K562 (cell line): Measurements from ENCODE around the gene PACSIN3. TPM values are rescaled to one million over a fixed set of nuclear protein-coding genes. Genes with fewer than 3 reads are reported as not detected.
A peak's percentile ranks its signal among the peaks of the same experiment; 100 is the strongest.

Experiments
- ATAC-seq: fragments of 200-7000 bp; cut with Tn5 transposase; 3 replicates; pipeline ENCODE4 v1.9.1; 2020; ENCODE audit warnings: moderate library complexity
- BruUV-seq: library from RNA; stranded (reverse); fragments of 400-500 nt; replicated peaks from 2 replicates; lab custom pipeline; 2021; lab: Mats Ljungman, UMichigan
- CTCF ChIA-PET: fragments of 300-600 bp; formaldehyde crosslinking; extraction: SDS; loops from one replicate; lab custom pipeline; 2021; ENCODE audit warnings: low intra/inter-chr PET ratio; lab: Yijun Ruan, JAX
- POLR2A ChIA-PET: fragments of 300-600, 350-650 bp; sonication (Branson Sonifier 250); formaldehyde crosslinking; extraction: SDS; loops from one replicate; lab custom pipeline; 2021; ENCODE audit warnings: antibody characterized with exemption, inconsistent platforms; lab: Yijun Ruan, JAX
- DNase-seq, 4 experiments: peaks; one replicate each; pipeline versions ENCODE4 v3.0.0 to v3.0.0-alpha.2; 2011 to 2018; ENCODE audit warnings: low spot score in 3 of 4, mixed read lengths in 3 of 4; ENCODE audit errors: extremely low read depth in 1 of 4
- FAIRE-seq: peaks from 2 replicates; lab custom pipeline; 2011; peaks lifted over from hg19 to GRCh38; lab: Jason Lieb, UNC
- H2AFZ ChIP-seq: 2 replicates; pipeline ENCODE4 v1.6.0; 2011; ENCODE audit warnings: low read depth, low read length, control low read depth, inconsistent platforms
- H3K27ac ChIP-seq: fragments of 200-600 bp; 3 replicates; pipeline ENCODE4 v1.8.0; 2011; ENCODE audit warnings: low read depth, mild to moderate bottlenecking, control low read depth, inconsistent platforms, low read length, moderate library complexity, mixed read lengths; ENCODE audit errors: extremely low read depth
- H3K27me3 ChIP-seq, 2 experiments: fragments of 300-600 bp in 1 of 2; 2 replicates in 1 of 2; 3 replicates in 1 of 2; pipeline versions ENCODE4 v1.6.0 to v1.8.0; 2011; ENCODE audit warnings: inconsistent platforms in 2 of 2, low read length in 2 of 2, mild to moderate bottlenecking in 1 of 2, mixed read lengths in 1 of 2, moderate library complexity in 1 of 2; ENCODE audit not compliant: control insufficient read depth in 2 of 2, insufficient read depth in 2 of 2
- H3K36me3 ChIP-seq: fragments of 300-600 bp; 3 replicates; pipeline ENCODE4 v1.8.0; 2011; ENCODE audit warnings: mild to moderate bottlenecking, low read length, inconsistent platforms; ENCODE audit not compliant: control insufficient read depth, insufficient read depth
- H3K4me1 ChIP-seq, 2 experiments: fragments of 200-600 bp in 1 of 2; replicated peaks in 1 of 2; 2 replicates in 1 of 2; 3 replicates in 1 of 2; pipeline versions ENCODE4 v1.5.1 to v1.8.0; 2011; ENCODE audit warnings: inconsistent platforms in 2 of 2, low read length in 2 of 2, mild to moderate bottlenecking in 1 of 2, mixed read lengths in 1 of 2, moderate library complexity in 1 of 2; ENCODE audit not compliant: control insufficient read depth in 2 of 2, insufficient read depth in 2 of 2
- H3K4me2 ChIP-seq: 2 replicates; pipeline ENCODE4 v1.6.1; 2011; ENCODE audit warnings: low read length, control low read depth, inconsistent platforms, mixed read lengths; ENCODE audit not compliant: insufficient read depth
- H3K4me3 ChIP-seq: fragments of 200-600 bp; sonication (generic), shearing (Covaris generic); 2 replicates; pipeline ENCODE4 v1.5.1; 2016; ENCODE audit warnings: control low read depth, inconsistent platforms
- H3K79me2 ChIP-seq: fragments of 200-600 bp; 3 replicates; pipeline ENCODE4 v1.8.0; 2011; ENCODE audit warnings: low read length, inconsistent platforms; ENCODE audit not compliant: control insufficient read depth, insufficient read depth
- H3K9ac ChIP-seq, 2 experiments: 2 replicates each; pipeline versions ENCODE4 v1.6.0 to v1.6.1; 2011; ENCODE audit warnings: low read depth in 2 of 2, low read length in 2 of 2, control low read depth in 1 of 2, inconsistent platforms in 1 of 2, mild to moderate bottlenecking in 1 of 2, mixed read lengths in 1 of 2; ENCODE audit not compliant: insufficient read depth in 1 of 2
- H3K9me1 ChIP-seq: one replicate; pipeline ENCODE4 v1.6.0; 2011; ENCODE audit warnings: inconsistent platforms, mild to moderate bottlenecking, low read length, moderate library complexity; ENCODE audit not compliant: control insufficient read depth, insufficient read depth
- H3K9me3 ChIP-seq: replicated peaks from 2 replicates; pipeline ENCODE4 v1.5.1; 2011; ENCODE audit warnings: low read depth, low read length, inconsistent platforms; ENCODE audit not compliant: control insufficient read depth, insufficient read depth
- H4K20me1 ChIP-seq: replicated peaks from 2 replicates; pipeline ENCODE4 v1.6.1; 2011; ENCODE audit warnings: low read length, inconsistent platforms, mixed read lengths; ENCODE audit not compliant: control insufficient read depth, insufficient read depth
- KDM1A ChIP-seq, 2 experiments: fragments of 450-650 bp; IDR thresholded peaks; 2 replicates each; pipeline ENCODE4 v1.6.1; 2016; ENCODE audit warnings: mild to moderate bottlenecking in 2 of 2
- MYBL2 ChIP-seq, 2 experiments: fragments of 450-650 bp in 1 of 2; sonication (generic) in 1 of 2; formaldehyde crosslinking in 1 of 2; IDR thresholded peaks; 2 replicates each; pipeline versions ENCODE4 v1.6.1 to v1.8.1; 2017 to 2022; ENCODE audit warnings: borderline replicate concordance in 1 of 2, inconsistent platforms in 1 of 2, low read depth in 1 of 2, mild to moderate bottlenecking in 1 of 2, missing genetic modification reagents in 1 of 2, moderate library complexity in 1 of 2
- WGBS: fragments of 100-300 bp; shearing (Covaris generic); methylation state at CpG from one replicate; pipeline ENCODE4 v1.1.6; 2016; ENCODE audit warnings: low coverage, mixed read lengths; ENCODE audit not compliant: insufficient coverage; ENCODE audit errors: missing lambda C conversion rate; 5-methylcytosine and 5-hydroxymethylcytosine counted together
- in situ Hi-C: fragments of 300-500 bp; cut with MboI; formaldehyde crosslinking; loops from 4 replicates; pipeline ENCODE4 v1.15.0; 2018; ENCODE audit warnings: inconsistent platforms, mixed read lengths
- intact Hi-C: fragments of 100-400 bp; cut with micrococcal nuclease; formaldehyde crosslinking; loops from 2 replicates; pipeline ENCODE4 v1.14.2; 2022
- polyA plus RNA-seq, 8 experiments: library from polyadenylated mRNA; depleted of rRNA in 4 of 8; stranded (reverse) in 5 of 8; unstranded in 3 of 8; fragments of >200 nt; fragmentation: Nextera tagmentation in 2 of 8; fragmentation: Illumina TruSeq in 1 of 8; extraction: Ambion mirVana in 2 of 8; extraction: Trizol in 1 of 8; gene quantifications; 2 replicates each; pipeline versions ENCODE4 v1.2.1 to v1.2.3, GENCODE V29; 2011 to 2014; ENCODE audit warnings: inconsistent platforms in 1 of 8, missing spikeins in 1 of 8
- total RNA-seq, 7 experiments: library from RNA; depleted of rRNA in 6 of 7; stranded (reverse); fragments of >200 nt in 6 of 7; fragmentation: Illumina TruSeq in 2 of 7; extraction: Trizol in 2 of 7; gene quantifications; 2 replicates each; pipeline versions ENCODE4 v1.2.1 to v1.2.3, GENCODE V29; 2011 to 2021; ENCODE audit warnings: low replicate concordance in 1 of 7

The PACSIN3 gene
- total and polyA plus RNA-seq, 9 of the 15 experiments (the other 6 are each of a cell fraction or from before 2014, with no cell fraction given) = 0.13 to 18.1 (median 7.1) TPM

- ATAC-seq (no peak), DNase-seq (no peak), FAIRE-seq (no peak)
- H2AFZ ChIP-seq = no peak overlapping the region
- POLR2A ChIA-PET = interaction anchor here (0.7 to 2.4 kb wide), 3 partner anchors 10 to 18 kb away, joined by 3 to 11 read pairs (median 6); no protein-coding TSS in a partner anchor
- no peak overlapping the region for H3K4me3 ChIP-seq
- H3K9ac ChIP-seq = peak overlapping the region in 1 of 2 experiments; percentile 93; a peak in 1 of 4 replicates
- H3K79me2 ChIP-seq = no peaks in the 10 kb centered on the region
- H3K4me1 ChIP-seq = peaks cover 7 to 33% of the 10 kb centered on the region in 2 experiments
- H3K27me3 ChIP-seq = peaks cover 2 to 7% of the 10 kb centered on the region in 2 experiments; a peak in 2 of 5 replicates
- TF ChIP-seq MYBL2 (IDR thresholded peaks at IDR 0.05; ENCODE audit: low read depth) (no peak), MYBL2 (CRISPR knock-in tag; IDR thresholded peaks at IDR 0.05; ENCODE audit: borderline replicate concordance) (no peak), KDM1A (IDR thresholded peaks at IDR 0.05) (peak; percentile 78 to 81)
- CTCF ChIA-PET = no interaction called here
- H3K9me1 ChIP-seq = no peaks in the 10 kb centered on the region
- H3K27ac ChIP-seq = no peak overlapping the region
- H3K4me2 ChIP-seq = no peak overlapping the region
- no TSS peak for BruUV-seq
- in situ Hi-C loops (no loop called here), intact Hi-C loops (no loop called here)
- H3K36me3 ChIP-seq = no peaks in the 10 kb centered on the region
- 38% methylated on average over 5 of the region's 5 CpGs for WGBS
- no peaks in the 10 kb centered on the region for H3K9me3 ChIP-seq
- no peaks in the 10 kb centered on the region for H4K20me1 ChIP-seq
Observed at GRCh38 chr11:47187723-47188122, 1.5 kb upstream of the PACSIN3 start.
